Tibial artery (tissue), 4 donors: ENCODE measurements around the gene MORN4.
"Not testable (repeated sequence)": the region's sequence is repeated elsewhere in the genome, so short reads cannot be mapped to it uniquely, and the experiment has no call there.

Source experiments
- DNase-seq, 2 donors: peaks; one replicate each; pipeline ENCODE4 v3.0.0-alpha.2; 2019
- H3K27ac ChIP-seq, 2 donors: fragments of 200-600 bp; sonication (generic) in 1 of 2; 1 replicate in 1 of 2; 2 replicates in 1 of 2; pipeline ENCODE4 v1.5.1; 2018 to 2019; ENCODE audit warnings: mild to moderate bottlenecking in 1 of 2
- H3K27me3 ChIP-seq, 2 donors: fragments of 200-600 bp; sonication (generic) in 1 of 2; one replicate each; pipeline versions ENCODE4 v1.5.1 to v1.6.0; 2016 to 2019
- H3K36me3 ChIP-seq, 3 donors: fragments of 200-600 bp; sonication (generic) in 2 of 3; one replicate each; pipeline ENCODE4 v1.5.1; 2016 to 2019; ENCODE audit warnings: mild to moderate bottlenecking in 2 of 3
- H3K4me1 ChIP-seq, 4 donors: fragments of 200-600 bp; sonication (generic) in 2 of 4; 1 replicate in 3 of 4; 2 replicates in 1 of 4; pipeline ENCODE4 v1.5.1; 2016 to 2019
- H3K4me3 ChIP-seq, 2 donors: fragments of 200-600 bp; sonication (generic) in 1 of 2; 1 replicate in 1 of 2; 2 replicates in 1 of 2; pipeline ENCODE4 v1.5.1; 2018 to 2019; ENCODE audit warnings: mild to moderate bottlenecking in 2 of 2
- H3K9me3 ChIP-seq, 3 donors: fragments of 200-600 bp; sonication (generic) in 1 of 3; one replicate each; pipeline ENCODE4 v1.5.1; 2016 to 2019
- CTCF ChIP-seq, 2 experiments: fragments of 200-600 bp in 1 of 2; fragments of 450-650 bp in 1 of 2; IDR thresholded peaks; one replicate each; pipeline ENCODE4 v1.5.1; 2017 to 2019; ENCODE audit warnings: antibody characterized with exemption in 2 of 2, mild to moderate bottlenecking in 1 of 2, moderate library complexity in 1 of 2
- intact Hi-C: fragments of 100-400 bp; cut with DNase I; formaldehyde crosslinking; loops from one replicate; pipeline ENCODE4 v1.15.0; 2023; ENCODE audit warnings: low total_unique reads

The MORN4 gene

GRCh38 chr10:97659589-97659988, 26.3 kb upstream of the MORN4 start:
- intact Hi-C loops: no loop called here
- no peak for DNase-seq
- TF ChIP-seq CTCF (IDR thresholded peaks at IDR 0.05): no peak
- no peaks in the 10 kb centered on the region for H3K27me3 ChIP-seq
- no peak overlapping the region for H3K4me3 ChIP-seq
- no peaks in the 10 kb centered on the region for H3K4me1 ChIP-seq
- H3K36me3 ChIP-seq: peaks cover 18 to 75% (median 62%) of the 10 kb centered on the region in 3 donors
- H3K27ac ChIP-seq: no peak overlapping the region
- H3K9me3 ChIP-seq: no peaks in the 10 kb centered on the region

GRCh38 chr10:97656777-97657176, 23.5 kb upstream of the MORN4 start:
- no peak for DNase-seq
- no peak overlapping the region for H3K4me3 ChIP-seq
- H3K36me3 ChIP-seq: peaks cover 21 to 74% (median 51%) of the 10 kb centered on the region in 3 donors
- H3K27me3 ChIP-seq: no peaks in the 10 kb centered on the region
- no peak overlapping the region for H3K27ac ChIP-seq
- TF ChIP-seq CTCF (IDR thresholded peaks at IDR 0.05): no peak
- H3K4me1 ChIP-seq: no peaks in the 10 kb centered on the region
- no peaks in the 10 kb centered on the region for H3K9me3 ChIP-seq
- intact Hi-C loops: no loop called here

GRCh38 chr10:97651773-97652172, 18.5 kb upstream of the MORN4 start:
- H3K27me3 ChIP-seq: no peaks in the 10 kb centered on the region
- H3K4me3 ChIP-seq: no peak overlapping the region
- H3K4me1 ChIP-seq: peaks cover 0 to 24% (median 2%) of the 10 kb centered on the region in 4 donors
- H3K36me3 ChIP-seq: peaks cover 26 to 59% (median 41%) of the 10 kb centered on the region in 3 donors
- no peak for DNase-seq
- intact Hi-C loops: no loop called here
- no peaks in the 10 kb centered on the region for H3K9me3 ChIP-seq
- H3K27ac ChIP-seq: no peak overlapping the region
- no peak for TF ChIP-seq CTCF (IDR thresholded peaks at IDR 0.05)

GRCh38 chr10:97650726-97651125, 17.4 kb upstream of the MORN4 start:
- Histone ChIP-seq H3K36me3 (peaks cover 23 to 52% (median 40%) of the 10 kb centered on the region in 3 donors), H3K4me1 (peaks cover 0 to 24% (median 2%) of the 10 kb centered on the region in 4 donors), H3K9me3 (no peaks in the 10 kb centered on the region), H3K4me3 (no peak overlapping the region), H3K27ac (no peak overlapping the region), H3K27me3 (no peaks in the 10 kb centered on the region)
- DNase-seq: no peak
- TF ChIP-seq CTCF (IDR thresholded peaks at IDR 0.05): no peak
- intact Hi-C loops: no loop called here

GRCh38 chr10:97649405-97649750, 16.1 kb upstream of the MORN4 start:
- Histone ChIP-seq H3K36me3 (peaks cover 23 to 54% (median 46%) of the 10 kb centered on the region in 3 donors), H3K27ac (peak overlapping the region in 1 of 2 donors; percentile 55), H3K4me1 (peaks cover 0 to 24% (median 2%) of the 10 kb centered on the region in 4 donors)
- H3K9me3 ChIP-seq, H3K27me3 ChIP-seq, intact Hi-C loops, H3K4me3 ChIP-seq, DNase-seq: not testable (repeated sequence)

GRCh38 chr10:97648562-97649404, 15.5 kb upstream of the MORN4 start:
- Histone ChIP-seq H3K4me1 (peaks cover 0 to 24% (median 2%) of the 10 kb centered on the region in 4 donors), H3K9me3 (no peaks in the 10 kb centered on the region), H3K4me3 (no peak overlapping the region), H3K27ac (peak overlapping the region; percentile 43 to 55), H3K27me3 (no peaks in the 10 kb centered on the region), H3K36me3 (peaks cover 23 to 52% (median 42%) of the 10 kb centered on the region in 3 donors)
- intact Hi-C loops: no loop called here
- no peak for TF ChIP-seq CTCF (IDR thresholded peaks at IDR 0.05)
- DNase-seq: peak in 1 of 2 donors; percentile 58
